AG04449 (cell line): ENCODE measurements around the gene GCC2.
"Not testable (repeated sequence)": the region's sequence is repeated elsewhere in the genome, so short reads cannot be mapped to it uniquely, and the experiment has no call there.

Experiments used
- CTCF ChIA-PET: fragments of 350-600 bp; formaldehyde crosslinking; extraction: SDS; loops from one replicate; lab custom pipeline; 2021; ENCODE audit warnings: antibody characterized with exemption; lab: Yijun Ruan, JAX
- POLR2A ChIA-PET: fragments of 400-600, 350-600 bp; formaldehyde crosslinking; extraction: SDS; loops from one replicate; lab custom pipeline; 2020; ENCODE audit warnings: antibody characterized with exemption, inconsistent platforms; lab: Yijun Ruan, JAX
- DNase-seq: peaks from one replicate; pipeline ENCODE4 v3.0.0-alpha.2; 2010; ENCODE audit warnings: low read depth, low spot score
- H3K4me3 ChIP-seq: 2 replicates; pipeline ENCODE4 v1.5.1; 2011; ENCODE audit warnings: low read depth, mild to moderate bottlenecking, control low read depth, low read length
- CTCF ChIP-seq: IDR thresholded peaks from one replicate; pipeline ENCODE4 v1.5.1; 2011; ENCODE audit warnings: mild to moderate bottlenecking, moderate library complexity, low read length, control low read depth, inconsistent platforms; ENCODE audit not compliant: insufficient read depth; ENCODE audit errors: missing control alignments

GCC2 gene

GRCh38 chr2:108449410-108450130 is 564 bp downstream of the GCC2 start:
- H3K4me3 ChIP-seq, result peak overlapping the region; percentile 96
- POLR2A ChIA-PET, result interaction anchor here (0.6 to 1.6 kb wide), 4 partner anchors 17 to 162 kb away, joined by 3 to 7 read pairs (median 3); no protein-coding TSS in a partner anchor
- DNase-seq, result no peak
- CTCF ChIA-PET, result interaction anchor here (1.5 kb wide), 1 partner anchor 96 kb away, joined by 3 read pairs; no protein-coding TSS in a partner anchor
- TF ChIP-seq CTCF, result no peak

DNA sequence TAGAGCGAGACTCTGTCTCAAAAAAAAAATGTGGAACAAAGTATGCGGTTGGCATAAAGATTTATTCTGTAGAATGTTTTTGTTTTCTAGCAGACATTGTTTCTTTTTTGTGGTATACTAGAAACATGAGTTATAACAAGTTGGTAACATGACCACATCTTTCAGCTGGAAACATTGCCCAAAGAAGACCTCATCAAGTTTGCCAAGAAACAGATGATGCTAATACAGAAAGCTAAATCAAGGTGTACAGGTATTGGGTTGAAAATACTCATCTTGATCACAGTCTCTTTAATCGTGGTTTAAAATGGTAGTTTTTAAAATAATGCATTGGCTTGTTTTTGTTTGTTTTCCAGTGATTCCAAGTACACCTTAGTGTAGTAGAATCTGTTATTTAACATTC is 1.9 kb downstream of the GCC2 start:
- ChIA-PET POLR2A (interaction anchor here (0.7 kb wide), 1 partner anchor 23 kb away, joined by 4 read pairs; no protein-coding TSS in a partner anchor), CTCF (interaction anchor here (1.5 kb wide), 1 partner anchor 98 kb away, joined by 3 read pairs; no protein-coding TSS in a partner anchor)
- H3K4me3 ChIP-seq, result no peak overlapping the region
- TF ChIP-seq CTCF, result no peak
- DNase-seq, result no peak

DNA sequence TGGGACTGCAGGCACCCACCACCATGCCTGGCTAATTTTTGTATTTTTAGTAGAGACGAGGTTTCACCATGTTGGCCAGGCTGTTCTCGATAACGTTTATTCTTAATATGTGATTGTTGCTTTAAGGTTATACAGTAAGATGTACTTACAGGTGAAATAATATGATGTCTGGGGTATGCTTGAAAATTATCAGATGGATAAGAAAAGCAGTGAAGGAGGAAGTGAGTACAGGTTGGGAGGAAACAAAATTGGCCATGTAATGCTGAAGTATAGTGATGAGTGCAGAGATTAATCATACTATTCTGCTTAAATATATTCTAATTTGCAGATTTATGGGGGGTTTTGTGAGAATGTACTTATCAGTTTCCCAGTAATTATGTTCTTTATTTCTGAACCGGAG is 3.0 kb downstream of the GCC2 start:
- DNase-seq, result no peak
- no peak for TF ChIP-seq CTCF
- CTCF ChIA-PET, result no interaction called here
- no peak overlapping the region for H3K4me3 ChIP-seq
- POLR2A ChIA-PET, result no interaction called here

DNA sequence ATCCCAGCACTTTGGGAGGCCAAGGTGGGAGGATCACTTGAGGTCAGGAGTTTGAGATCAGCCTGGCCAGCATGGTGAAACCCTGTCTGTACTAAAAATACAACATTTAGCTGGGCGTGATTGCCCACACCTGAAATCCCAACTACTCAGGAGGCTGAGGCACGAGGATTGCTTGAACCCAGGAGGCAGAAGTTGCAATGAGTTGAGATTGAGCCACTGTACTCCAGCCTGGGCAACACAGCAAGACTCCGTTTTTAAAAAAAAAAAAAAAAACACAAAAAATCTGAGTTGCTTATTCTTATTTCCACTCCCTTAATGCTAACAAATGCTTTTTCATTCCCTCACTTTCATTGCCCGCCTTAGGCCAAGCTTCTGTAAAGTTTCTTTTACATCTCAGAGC is 4.5 kb downstream of the GCC2 start:
- POLR2A ChIA-PET, CTCF ChIA-PET, DNase-seq, H3K4me3 ChIP-seq: not testable (repeated sequence)

DNA sequence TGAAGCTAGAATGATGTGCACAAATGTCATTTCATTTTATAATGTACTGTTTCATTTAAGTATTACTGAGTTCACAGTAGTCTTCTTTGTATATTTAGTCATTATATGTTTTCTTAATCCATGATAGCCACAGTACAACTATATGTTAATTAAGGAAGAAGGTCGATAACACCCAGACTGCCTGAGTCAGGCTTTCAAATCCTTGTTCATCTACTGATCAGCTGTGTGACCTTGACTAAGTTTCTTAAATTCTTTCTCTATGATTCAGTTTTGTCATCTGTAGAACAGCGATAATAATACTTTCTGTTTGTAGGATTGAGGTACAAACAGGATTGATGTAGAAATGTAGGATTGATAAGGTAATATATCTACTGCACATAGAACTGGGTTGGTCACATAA is 5.4 kb downstream of the GCC2 start:
- no peak overlapping the region for H3K4me3 ChIP-seq
- POLR2A ChIA-PET, result no interaction called here
- no peak for DNase-seq
- CTCF ChIA-PET, result no interaction called here
- TF ChIP-seq CTCF, result no peak

DNA sequence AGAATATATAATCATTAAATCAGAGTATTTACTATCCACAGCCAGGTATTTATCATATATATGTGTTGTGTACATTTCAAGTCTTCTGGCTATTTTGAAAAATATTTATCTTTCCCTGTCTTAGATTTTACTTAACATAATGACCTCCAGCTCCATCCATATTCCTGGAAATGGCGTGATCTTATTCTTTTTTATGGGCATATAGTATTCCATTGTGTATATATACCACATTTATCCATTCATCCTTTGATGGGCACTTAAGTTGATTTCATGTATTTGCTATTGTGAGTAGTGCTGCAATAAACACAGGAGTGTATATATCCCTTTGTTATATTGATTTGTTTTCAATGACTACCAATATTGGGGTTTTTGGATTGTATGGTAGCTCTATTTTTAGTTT is 6.6 kb downstream of the GCC2 start:
- no peak overlapping the region for H3K4me3 ChIP-seq
- DNase-seq, result no peak
- POLR2A ChIA-PET, result no interaction called here
- TF ChIP-seq CTCF, result no peak
- CTCF ChIA-PET, result no interaction called here
